SH-SY5Y (cell line): ENCODE measurements around the gene AMMECR1.

Source experiments
- GATA2 ChIP-seq: IDR thresholded peaks from 2 replicates; pipeline ENCODE4 v1.6.1; 2011; ENCODE audit warnings: mild to moderate bottlenecking, low read depth, low read length
- GATA3 ChIP-seq: IDR thresholded peaks from 2 replicates; pipeline ENCODE4 v1.6.1; 2011; ENCODE audit warnings: low read depth, mild to moderate bottlenecking, low read length, moderate library complexity

DNA sequence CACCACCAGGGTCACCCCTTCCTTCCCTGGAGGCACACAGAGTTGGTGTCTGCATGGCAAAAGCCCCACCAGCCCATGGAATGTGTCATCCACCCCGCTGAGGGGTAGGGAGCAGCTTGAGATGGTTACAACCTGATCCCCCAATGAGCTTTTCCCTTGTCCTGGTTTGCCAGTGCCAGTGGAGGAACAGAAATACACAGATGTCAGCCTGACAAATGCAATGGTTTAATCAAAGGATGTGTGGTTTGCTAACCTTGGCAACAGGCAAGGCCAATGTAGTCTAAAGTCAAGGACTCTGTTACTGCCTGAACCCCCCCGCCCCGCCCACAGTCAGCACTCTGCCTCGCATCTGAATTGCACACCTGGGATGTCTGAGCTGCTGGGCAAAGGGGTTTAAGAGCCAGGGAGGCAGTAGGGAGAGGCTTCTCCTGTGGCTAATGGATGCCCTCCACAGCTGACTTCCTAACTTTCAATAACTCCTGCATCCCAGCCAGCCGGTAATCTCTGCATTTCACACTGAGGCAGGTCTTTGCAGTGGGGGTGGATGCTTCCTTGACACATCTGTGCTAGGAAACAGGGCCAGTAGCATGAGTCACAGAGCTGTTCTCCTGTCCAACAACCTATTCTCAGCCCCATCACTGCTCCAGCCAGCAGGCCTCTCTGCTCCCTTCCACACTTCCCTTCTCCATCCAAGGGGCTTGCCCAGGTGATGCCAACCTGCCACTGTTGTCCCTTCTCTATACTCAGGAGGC is 137.5 kb downstream of the AMMECR1 start:
- TF ChIP-seq GATA2 = no peak
- TF ChIP-seq GATA3 = no peak
